Measurements from ENCODE around the gene POLL. TPM values are rescaled to one million over a fixed set of nuclear protein-coding genes. Genes with fewer than 3 reads are reported as not detected.

Gene POLL
- total RNA-seq, 1 donor from 2014 or later, result 16.6 TPM

Other genes with a start within 250 kb of the POLL start
- gene BTRC, start 234.1 kb downstream of the POLL start, total RNA-seq, result 7.1 TPM
- 3.6 TPM for gene DPCD, start 64 bp upstream of the POLL start, total RNA-seq
- 32.2 TPM for gene FBXW4, start 106.9 kb upstream of the POLL start, total RNA-seq
- gene FGF8, start 187.9 kb upstream of the POLL start, total RNA-seq, result not detected
- gene NPM3, start 195.2 kb upstream of the POLL start, total RNA-seq, result 7.2 TPM
- gene OGA, start 230.2 kb upstream of the POLL start, total RNA-seq, result 32.8 TPM

Data from left lobe of liver (tissue), 1 donor.